ENCODE measurements around the gene PDZD2.
"Not testable (repeated sequence)": the region's sequence is repeated elsewhere in the genome, so short reads cannot be mapped to it uniquely, and the experiment has no call there.

DNA sequence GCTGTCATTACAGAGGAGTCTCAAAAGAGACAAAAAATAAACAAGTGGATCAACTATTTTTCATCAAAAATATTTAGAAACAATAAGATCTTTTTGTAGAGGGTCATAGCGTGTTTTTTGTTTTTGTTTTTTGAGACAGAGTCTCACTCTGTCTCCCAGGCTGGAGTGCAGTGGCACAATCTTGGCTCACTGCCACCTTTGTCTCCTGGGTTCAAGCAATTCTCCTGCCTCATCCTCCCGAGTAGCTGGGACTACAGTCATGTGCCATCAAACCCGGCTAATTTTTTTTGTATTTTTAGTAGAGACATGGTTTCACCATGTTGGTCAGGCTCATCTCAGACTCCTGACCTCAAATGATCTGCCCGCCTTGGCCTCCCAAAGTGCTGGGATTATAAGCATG, 36.6 kb upstream of the PDZD2 start:
- TF ChIP-seq, protein P1, sequence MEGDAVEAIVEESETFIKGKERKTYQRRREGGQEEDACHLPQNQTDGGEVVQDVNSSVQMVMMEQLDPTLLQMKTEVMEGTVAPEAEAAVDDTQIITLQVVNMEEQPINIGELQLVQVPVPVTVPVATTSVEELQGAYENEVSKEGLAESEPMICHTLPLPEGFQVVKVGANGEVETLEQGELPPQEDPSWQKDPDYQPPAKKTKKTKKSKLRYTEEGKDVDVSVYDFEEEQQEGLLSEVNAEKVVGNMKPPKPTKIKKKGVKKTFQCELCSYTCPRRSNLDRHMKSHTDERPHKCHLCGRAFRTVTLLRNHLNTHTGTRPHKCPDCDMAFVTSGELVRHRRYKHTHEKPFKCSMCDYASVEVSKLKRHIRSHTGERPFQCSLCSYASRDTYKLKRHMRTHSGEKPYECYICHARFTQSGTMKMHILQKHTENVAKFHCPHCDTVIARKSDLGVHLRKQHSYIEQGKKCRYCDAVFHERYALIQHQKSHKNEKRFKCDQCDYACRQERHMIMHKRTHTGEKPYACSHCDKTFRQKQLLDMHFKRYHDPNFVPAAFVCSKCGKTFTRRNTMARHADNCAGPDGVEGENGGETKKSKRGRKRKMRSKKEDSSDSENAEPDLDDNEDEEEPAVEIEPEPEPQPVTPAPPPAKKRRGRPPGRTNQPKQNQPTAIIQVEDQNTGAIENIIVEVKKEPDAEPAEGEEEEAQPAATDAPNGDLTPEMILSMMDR (IDR thresholded peaks at IDR 0.05): not testable (repeated sequence)
- TF ChIP-seq EZH2, EZH2phosphoT487 (IDR thresholded peaks at IDR 0.05): not testable (repeated sequence)

Measured in neural progenitor cell (in vitro differentiated cells).